ENCODE data around the gene UNC5C.

DNA sequence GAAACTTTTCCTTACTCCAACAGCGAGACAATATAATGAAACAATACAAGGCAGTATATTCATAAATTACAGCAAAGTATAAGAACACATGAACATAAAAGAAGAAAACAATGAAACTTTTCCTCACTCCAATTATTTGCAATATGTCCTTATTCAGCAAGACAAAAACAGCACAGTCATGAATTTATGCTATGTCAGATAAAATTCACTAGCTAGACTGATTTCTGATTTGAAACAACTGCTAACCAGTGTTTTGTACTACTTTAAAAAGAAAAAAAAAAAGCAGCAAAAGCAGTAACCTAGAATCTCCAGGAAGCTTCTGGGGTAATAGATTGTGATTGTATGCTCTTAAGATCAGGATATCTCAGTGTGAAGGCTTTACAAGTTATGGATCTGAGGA, 45.2 kb upstream of the UNC5C start:
- TF ChIP-seq POLR2A (IDR thresholded peaks at IDR 0.05; ENCODE audit: low read length), result no peak
- TF ChIP-seq GATA1 (IDR thresholded peaks at IDR 0.05; ENCODE audit: low read depth, low read length), result no peak

All from erythroblast (primary cell).